ENCODE data around the gene PRKRA. TPM values are rescaled to one million over a fixed set of nuclear protein-coding genes. Genes with fewer than 3 reads are reported as not detected.

PRKRA gene
- total RNA-seq, 6 experiments from 2014 or later = 30.4 to 38.3 (median 33.7) TPM

- Mint-ChIP-seq H3K27ac (no peak overlapping the region), H3K4me1 (ENCODE audit: low read depth) (peaks cover 11% of the 10 kb centered on the region)
Measured at GRCh38 chr2:178455947-178456346, 5.0 kb upstream of the PRKRA start.

DNA sequence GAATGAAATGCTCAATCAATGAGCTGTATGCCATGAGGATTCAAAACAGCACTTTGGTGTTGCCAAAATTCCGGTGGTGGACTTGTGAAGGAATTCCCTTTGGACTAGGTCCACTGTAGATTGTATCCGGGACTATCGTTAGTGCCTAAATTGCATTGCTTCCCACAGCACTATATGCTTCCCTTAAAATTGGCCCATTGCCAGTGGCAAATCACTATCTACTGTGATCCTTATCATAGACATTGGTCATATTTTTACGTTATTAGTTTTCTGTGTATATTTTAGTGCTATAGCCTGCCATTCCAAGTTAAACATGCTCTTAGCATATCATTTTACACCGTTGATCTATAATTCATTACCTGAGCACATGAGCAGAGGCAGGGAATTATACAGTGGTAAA is 1.9 kb upstream of the PRKRA start:
- no peak overlapping the region for H3K4me3 Mint-ChIP-seq
- H3K4me1 Mint-ChIP-seq (ENCODE audit: low read depth) = peaks cover 33% of the 10 kb centered on the region
- no peak for DNase-seq
- no peaks in the 10 kb centered on the region for H3K9me3 Mint-ChIP-seq
- TF ChIP-seq, protein P1, sequence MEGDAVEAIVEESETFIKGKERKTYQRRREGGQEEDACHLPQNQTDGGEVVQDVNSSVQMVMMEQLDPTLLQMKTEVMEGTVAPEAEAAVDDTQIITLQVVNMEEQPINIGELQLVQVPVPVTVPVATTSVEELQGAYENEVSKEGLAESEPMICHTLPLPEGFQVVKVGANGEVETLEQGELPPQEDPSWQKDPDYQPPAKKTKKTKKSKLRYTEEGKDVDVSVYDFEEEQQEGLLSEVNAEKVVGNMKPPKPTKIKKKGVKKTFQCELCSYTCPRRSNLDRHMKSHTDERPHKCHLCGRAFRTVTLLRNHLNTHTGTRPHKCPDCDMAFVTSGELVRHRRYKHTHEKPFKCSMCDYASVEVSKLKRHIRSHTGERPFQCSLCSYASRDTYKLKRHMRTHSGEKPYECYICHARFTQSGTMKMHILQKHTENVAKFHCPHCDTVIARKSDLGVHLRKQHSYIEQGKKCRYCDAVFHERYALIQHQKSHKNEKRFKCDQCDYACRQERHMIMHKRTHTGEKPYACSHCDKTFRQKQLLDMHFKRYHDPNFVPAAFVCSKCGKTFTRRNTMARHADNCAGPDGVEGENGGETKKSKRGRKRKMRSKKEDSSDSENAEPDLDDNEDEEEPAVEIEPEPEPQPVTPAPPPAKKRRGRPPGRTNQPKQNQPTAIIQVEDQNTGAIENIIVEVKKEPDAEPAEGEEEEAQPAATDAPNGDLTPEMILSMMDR (IDR thresholded peaks at IDR 0.05) = no peak
- no peaks in the 10 kb centered on the region for H3K27me3 Mint-ChIP-seq (ENCODE audit: insufficient read depth)
- peaks cover 9% of the 10 kb centered on the region for H3K36me3 Mint-ChIP-seq (ENCODE audit: low read depth)
- no peak overlapping the region for H3K27ac Mint-ChIP-seq

More at GRCh38 chr2:178455947-178456346, 5.0 kb upstream of the PRKRA start:
- Mint-ChIP-seq H3K27me3 (ENCODE audit: insufficient read depth) (no peaks in the 10 kb centered on the region), H3K4me3 (no peak overlapping the region), H3K9me3 (no peaks in the 10 kb centered on the region), H3K36me3 (ENCODE audit: low read depth) (no peaks in the 10 kb centered on the region)
- no peak for DNase-seq
- TF ChIP-seq, protein P1 (IDR thresholded peaks at IDR 0.05) = no peak

GRCh38 chr2:178452334-178452733 is 1.4 kb upstream of the PRKRA start:
- TF ChIP-seq, protein P1 (IDR thresholded peaks at IDR 0.05) = no peak
- Mint-ChIP-seq H3K36me3 (ENCODE audit: low read depth) (peaks cover 11% of the 10 kb centered on the region), H3K9me3 (no peaks in the 10 kb centered on the region), H3K27me3 (ENCODE audit: insufficient read depth) (no peaks in the 10 kb centered on the region), H3K4me1 (ENCODE audit: low read depth) (peaks cover 34% of the 10 kb centered on the region), H3K4me3 (peak overlapping the region; percentile 41; the same call in 1 of the 2 replicates), H3K27ac (no peak overlapping the region)
- no peak for DNase-seq

DNA sequence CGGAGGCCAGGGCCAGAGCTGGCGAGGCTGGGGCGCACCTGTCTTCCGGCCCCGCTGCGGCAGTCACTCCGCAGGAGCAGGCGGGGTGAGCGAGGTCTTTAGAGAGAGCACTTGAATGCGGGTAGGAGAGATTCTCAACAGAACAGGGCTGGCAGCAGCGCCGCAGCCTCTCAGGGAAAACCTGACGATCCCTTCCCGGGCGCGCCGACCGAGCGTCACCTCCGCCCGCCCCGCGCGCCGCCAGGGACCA is 526 bp downstream of the PRKRA start:
- TF ChIP-seq, protein P1 (IDR thresholded peaks at IDR 0.05) = no peak
- Mint-ChIP-seq H3K4me3 (peak overlapping the region; percentile 88), H3K36me3 (ENCODE audit: low read depth) (peaks cover 16% of the 10 kb centered on the region), H3K9me3 (no peaks in the 10 kb centered on the region), H3K4me1 (ENCODE audit: low read depth) (peaks cover 34% of the 10 kb centered on the region), H3K27me3 (ENCODE audit: insufficient read depth) (no peaks in the 10 kb centered on the region), H3K27ac (peak overlapping the region; percentile 81)
- peak; percentile 10 for DNase-seq

- Mint-ChIP-seq H3K4me3 (peak overlapping the region; percentile 88), H3K4me1 (ENCODE audit: low read depth) (peaks cover 34% of the 10 kb centered on the region), H3K27ac (peak overlapping the region; percentile 81), H3K9me3 (no peaks in the 10 kb centered on the region), H3K36me3 (ENCODE audit: low read depth) (peaks cover 21% of the 10 kb centered on the region), H3K27me3 (ENCODE audit: insufficient read depth) (no peaks in the 10 kb centered on the region)
- TF ChIP-seq, protein P1 (IDR thresholded peaks at IDR 0.05) = no peak
- DNase-seq = no peak
Measured at GRCh38 chr2:178449700-178450523, 1.1 kb downstream of the PRKRA start.

All from HFFc6 (cell line).